Trophoblast cell (in vitro differentiated cells and primary cell): ENCODE results near the gene TNRC6B.

Experiments
- DNase-seq, 2 donors: peaks; one replicate each; pipeline ENCODE4 v3.0.0-alpha.2; 2016
- H2AFZ ChIP-seq: 2 replicates; pipeline ENCODE4 v1.6.1; 2013; ENCODE audit warnings: low read length, moderate library complexity, mild to moderate bottlenecking; ENCODE audit not compliant: insufficient read depth, poor library complexity
- H2AK5ac ChIP-seq: 2 replicates; pipeline ENCODE4 v1.6.1; 2013; ENCODE audit warnings: mild to moderate bottlenecking, low read length
- H2BK120ac ChIP-seq: 2 replicates; pipeline ENCODE4 v1.6.1; 2013; ENCODE audit warnings: low read length, mild to moderate bottlenecking, moderate library complexity; ENCODE audit not compliant: insufficient read depth, poor library complexity
- H2BK12ac ChIP-seq: 2 replicates; pipeline ENCODE4 v1.6.1; 2013; ENCODE audit warnings: mild to moderate bottlenecking, low read length, moderate library complexity
- H2BK5ac ChIP-seq: 2 replicates; pipeline ENCODE4 v1.6.1; 2013; ENCODE audit warnings: low read length, low read depth, moderate library complexity, mild to moderate bottlenecking; ENCODE audit not compliant: poor library complexity
- H3K14ac ChIP-seq: 2 replicates; pipeline ENCODE4 v1.6.1; 2013; ENCODE audit warnings: mild to moderate bottlenecking, low read length
- H3K18ac ChIP-seq: 2 replicates; pipeline ENCODE4 v1.6.1; 2013; ENCODE audit warnings: mild to moderate bottlenecking, low read length
- H3K23ac ChIP-seq: 2 replicates; pipeline ENCODE4 v1.6.1; 2013; ENCODE audit warnings: low read length
- H3K27ac ChIP-seq: 2 replicates; pipeline ENCODE4 v1.5.1; 2013; ENCODE audit warnings: low read depth, mild to moderate bottlenecking, inconsistent platforms, low read length, moderate library complexity
- H3K27me3 ChIP-seq: 2 replicates; pipeline ENCODE4 v1.6.1; 2013; ENCODE audit warnings: inconsistent platforms, mild to moderate bottlenecking, low read length, moderate library complexity; ENCODE audit not compliant: insufficient read depth
- H3K36me3 ChIP-seq, 2 experiments: 1 replicate in 1 of 2; 2 replicates in 1 of 2; pipeline ENCODE4 v1.6.1; 2013; ENCODE audit warnings: low read length in 2 of 2, mild to moderate bottlenecking in 2 of 2, moderate library complexity in 1 of 2; ENCODE audit not compliant: insufficient read depth in 2 of 2, control insufficient read depth in 1 of 2
- H3K4ac ChIP-seq: 2 replicates; pipeline ENCODE4 v1.6.1; 2013; ENCODE audit warnings: low read depth, mild to moderate bottlenecking, low read length, moderate library complexity
- H3K4me1 ChIP-seq, 2 experiments: 1 replicate in 1 of 2; 2 replicates in 1 of 2; pipeline ENCODE4 v1.6.1; 2013; ENCODE audit warnings: low read length in 2 of 2, mild to moderate bottlenecking in 2 of 2, moderate library complexity in 1 of 2; ENCODE audit not compliant: insufficient read depth in 2 of 2, control insufficient read depth in 1 of 2
- H3K4me2 ChIP-seq: 2 replicates; pipeline ENCODE4 v1.6.1; 2013; ENCODE audit warnings: inconsistent platforms, mild to moderate bottlenecking, low read length, moderate library complexity
- H3K4me3 ChIP-seq: 2 replicates; pipeline ENCODE4 v1.5.1; 2013; ENCODE audit warnings: mild to moderate bottlenecking, low read depth, low read length, inconsistent platforms
- H3K79me1 ChIP-seq: one replicate; pipeline ENCODE4 v1.6.1; 2013; ENCODE audit warnings: low read length
- H3K79me2 ChIP-seq: 2 replicates; pipeline ENCODE4 v1.6.1; 2013; ENCODE audit warnings: low read length, mild to moderate bottlenecking; ENCODE audit not compliant: control insufficient read depth, insufficient read depth, poor library complexity
- H3K9ac ChIP-seq: 2 replicates; pipeline ENCODE4 v1.6.1; 2013; ENCODE audit warnings: mild to moderate bottlenecking, low read length
- H3K9me3 ChIP-seq: 2 replicates; pipeline ENCODE4 v1.6.1; 2013; ENCODE audit warnings: low read depth, mild to moderate bottlenecking, control low read depth, inconsistent platforms, low read length; ENCODE audit not compliant: insufficient read depth
- H4K12ac ChIP-seq: 2 replicates; pipeline ENCODE4 v1.6.1; 2013; ENCODE audit warnings: low read depth, mild to moderate bottlenecking, low read length, moderate library complexity
- H4K8ac ChIP-seq: 2 replicates; pipeline ENCODE4 v1.6.1; 2013; ENCODE audit warnings: low read depth, mild to moderate bottlenecking, low read length, moderate library complexity
- H4K91ac ChIP-seq: one replicate; pipeline ENCODE4 v1.6.1; 2013; ENCODE audit warnings: low read depth, mild to moderate bottlenecking, low read length, moderate library complexity
- WGBS: extraction: QIAGEN DNeasy Blood & Tissue Kit; methylation state at CpG from one replicate; pipeline ENCODE4 v1.1.7; 2013; ENCODE audit warnings: missing lambda C conversion rate; ENCODE audit not compliant: insufficient read length, insufficient coverage; ENCODE audit errors: extremely low coverage; 5-methylcytosine and 5-hydroxymethylcytosine counted together

The TNRC6B gene

DNA sequence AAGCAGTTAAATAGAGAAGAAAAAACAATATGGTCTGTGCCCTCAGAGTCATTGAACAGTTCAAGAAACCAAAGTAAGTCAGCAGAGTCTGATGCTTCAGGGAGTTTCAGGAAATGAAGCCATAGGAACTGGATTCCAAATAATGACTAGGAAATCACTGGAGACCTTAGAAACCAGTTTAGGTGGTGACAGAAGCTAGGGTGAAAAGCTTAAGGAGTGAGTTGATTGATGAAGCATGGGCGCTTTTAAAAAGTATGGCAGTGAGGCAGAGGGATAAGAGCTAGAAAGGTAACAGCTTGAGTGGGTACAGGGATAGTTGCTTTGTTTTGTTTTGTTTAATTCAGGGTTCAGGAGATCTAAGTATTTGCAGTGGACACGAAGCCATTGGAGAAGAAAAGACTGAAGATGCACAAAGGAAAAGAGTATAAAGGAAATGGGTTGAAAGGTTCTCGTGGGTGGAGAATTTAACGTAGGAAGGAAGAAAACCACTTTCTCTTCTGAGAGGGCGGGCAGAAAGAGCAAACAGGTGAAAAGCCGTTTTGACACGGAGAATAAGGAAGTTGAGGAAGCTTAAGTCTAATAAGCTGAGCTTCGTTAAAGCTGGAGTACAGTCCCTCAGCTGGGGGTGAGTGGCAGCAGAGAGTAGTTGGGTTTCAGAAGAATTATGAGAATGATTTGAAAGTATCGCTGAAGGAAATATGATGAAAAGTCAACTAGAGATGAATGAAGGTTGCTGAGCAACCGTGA lies 207.5 kb downstream of the TNRC6B start:
- H3K79me1 ChIP-seq: no peaks in the 10 kb centered on the region
- no peak for DNase-seq
- no peak overlapping the region for H3K27ac ChIP-seq
- no peak overlapping the region for H3K18ac ChIP-seq
- no peak overlapping the region for H2BK12ac ChIP-seq
- H4K91ac ChIP-seq: no peak overlapping the region
- no peak overlapping the region for H3K9ac ChIP-seq
- H2AFZ ChIP-seq: no peak overlapping the region
- peaks cover 0 to 4% of the 10 kb centered on the region in 2 experiments for H3K36me3 ChIP-seq
- no peak overlapping the region for H3K14ac ChIP-seq
- no peak overlapping the region for H3K4me2 ChIP-seq
- no peaks in the 10 kb centered on the region for H3K9me3 ChIP-seq
- no peak overlapping the region for H3K23ac ChIP-seq
- H3K4me1 ChIP-seq: no peaks in the 10 kb centered on the region
- no peak overlapping the region for H2BK120ac ChIP-seq
- H3K79me2 ChIP-seq: no peaks in the 10 kb centered on the region
- H4K8ac ChIP-seq: no peak overlapping the region
- H2AK5ac ChIP-seq: no peak overlapping the region
- no peak overlapping the region for H4K12ac ChIP-seq
- no peak overlapping the region for H3K4ac ChIP-seq
- H3K27me3 ChIP-seq: no peaks in the 10 kb centered on the region
- WGBS: 100% methylated on average over 3 of the region's 10 CpGs
- H3K4me3 ChIP-seq: no peak overlapping the region
- no peak overlapping the region for H2BK5ac ChIP-seq
